Measurements from ENCODE around the gene PTPRE.
A peak's percentile ranks its signal among the peaks of the same experiment; 100 is the strongest.

Gene PTPRE

DNA sequence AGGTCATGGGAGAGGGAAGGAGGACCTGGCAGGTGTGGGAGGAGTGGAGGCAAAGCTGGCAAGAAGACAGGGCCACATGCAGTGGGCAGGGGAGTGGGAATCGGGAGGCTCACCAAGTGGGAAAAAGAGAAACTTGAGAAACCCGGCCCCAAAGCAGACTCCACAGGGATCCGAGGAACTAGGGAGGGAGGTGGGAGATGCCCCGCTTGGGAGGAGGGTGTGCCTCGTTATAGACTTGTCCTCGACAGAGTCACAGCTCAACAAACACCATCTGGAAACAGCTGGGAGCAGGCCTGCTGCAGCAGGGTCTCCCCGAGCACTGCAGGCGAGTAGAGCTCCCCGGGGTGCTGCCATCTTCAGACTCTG, 164.5 kb downstream of the PTPRE start:
- DNase-seq (ENCODE audit: low read depth in 2 of 2) = no peak

DNA sequence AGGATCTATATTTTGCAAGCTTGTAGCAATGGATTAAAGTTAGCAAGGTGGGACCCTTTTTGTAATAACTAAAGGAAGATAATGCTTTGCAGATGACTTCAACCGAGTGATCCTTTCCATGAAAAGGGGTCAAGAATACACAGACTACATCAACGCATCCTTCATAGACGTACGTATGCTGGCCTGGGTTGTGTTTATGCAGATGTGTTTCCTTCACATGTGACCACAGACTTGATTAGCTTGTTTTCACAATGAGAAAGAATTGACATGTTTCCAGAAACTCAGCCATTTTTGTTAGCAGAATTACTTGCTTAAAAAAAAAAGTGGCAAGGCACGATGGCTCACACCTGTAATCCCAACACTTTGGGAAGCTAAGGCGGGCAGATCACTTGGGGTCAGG, 165.1 kb downstream of the PTPRE start:
- DNase-seq (ENCODE audit: low read depth in 2 of 2) = no peak

DNA sequence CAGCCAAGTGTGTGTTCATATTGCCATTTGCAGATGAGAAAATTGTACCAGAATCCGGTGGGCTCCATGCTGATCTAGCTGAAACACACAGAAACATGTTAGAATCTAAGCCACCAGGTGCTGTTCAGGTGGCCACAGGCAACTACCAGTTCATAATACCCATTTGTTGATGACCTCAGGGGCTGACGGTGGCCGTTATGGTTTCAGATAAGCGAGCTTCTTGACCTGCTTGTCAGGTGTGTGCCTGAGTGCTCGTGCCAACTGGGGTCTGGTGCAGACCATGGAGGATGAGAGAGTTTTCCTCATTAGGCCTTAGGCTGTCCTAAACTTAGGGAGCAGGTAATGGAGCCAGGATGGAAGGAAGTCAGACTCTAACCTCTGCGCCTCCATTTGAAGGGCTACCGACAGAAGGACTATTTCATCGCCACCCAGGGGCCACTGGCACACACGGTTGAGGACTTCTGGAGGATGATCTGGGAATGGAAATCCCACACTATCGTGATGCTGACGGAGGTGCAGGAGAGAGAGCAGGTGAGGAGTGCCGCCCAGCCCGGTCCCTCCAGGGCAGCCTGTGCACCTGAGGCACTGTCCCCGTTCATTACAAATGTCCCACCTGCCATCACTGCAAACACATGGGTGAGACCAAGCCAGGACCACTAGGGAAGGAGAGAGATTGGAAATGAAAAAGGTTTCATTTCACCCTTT, 166.2 kb downstream of the PTPRE start:
- no peak for DNase-seq (ENCODE audit: low read depth in 2 of 2)

DNA sequence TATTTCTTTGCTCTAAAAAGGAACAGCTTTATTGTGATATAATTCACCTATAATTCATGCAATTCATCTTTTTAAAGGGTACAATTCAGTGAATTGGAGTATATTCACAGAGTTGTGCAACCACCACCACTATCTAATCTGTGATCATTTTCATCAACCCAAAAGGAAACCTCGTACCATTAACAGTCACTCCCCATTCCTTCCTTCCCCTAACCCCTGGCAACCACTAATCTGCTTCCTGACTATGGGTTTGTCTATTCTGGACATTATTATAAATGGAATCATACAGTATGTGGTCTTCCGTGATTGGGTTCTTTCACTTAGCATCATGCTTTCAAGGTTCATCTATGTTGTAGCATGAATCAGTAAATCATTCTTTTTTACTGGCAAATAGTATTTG, 167.0 kb downstream of the PTPRE start:
- no peak for DNase-seq (ENCODE audit: low read depth in 2 of 2)

DNA sequence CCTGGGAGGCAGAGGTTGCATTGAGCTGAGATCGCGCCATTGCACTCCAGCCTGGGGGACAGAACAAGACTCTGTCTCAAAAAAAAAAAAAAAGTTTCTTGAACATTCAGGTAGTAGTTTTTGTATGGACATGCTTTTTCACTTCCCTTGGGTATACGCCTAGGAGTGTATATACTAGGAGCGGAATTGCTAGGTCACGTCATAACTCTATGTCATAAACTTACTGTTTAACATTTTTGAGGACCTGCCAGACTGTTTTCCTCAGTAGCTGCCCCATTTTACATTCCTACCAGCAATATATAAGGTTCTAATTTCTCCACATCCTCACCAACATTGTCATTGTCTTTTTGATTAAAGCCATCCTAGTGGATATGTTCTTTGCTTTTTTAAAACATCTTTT, 167.7 kb downstream of the PTPRE start:
- no peak for DNase-seq (ENCODE audit: low read depth in 2 of 2)

DNA sequence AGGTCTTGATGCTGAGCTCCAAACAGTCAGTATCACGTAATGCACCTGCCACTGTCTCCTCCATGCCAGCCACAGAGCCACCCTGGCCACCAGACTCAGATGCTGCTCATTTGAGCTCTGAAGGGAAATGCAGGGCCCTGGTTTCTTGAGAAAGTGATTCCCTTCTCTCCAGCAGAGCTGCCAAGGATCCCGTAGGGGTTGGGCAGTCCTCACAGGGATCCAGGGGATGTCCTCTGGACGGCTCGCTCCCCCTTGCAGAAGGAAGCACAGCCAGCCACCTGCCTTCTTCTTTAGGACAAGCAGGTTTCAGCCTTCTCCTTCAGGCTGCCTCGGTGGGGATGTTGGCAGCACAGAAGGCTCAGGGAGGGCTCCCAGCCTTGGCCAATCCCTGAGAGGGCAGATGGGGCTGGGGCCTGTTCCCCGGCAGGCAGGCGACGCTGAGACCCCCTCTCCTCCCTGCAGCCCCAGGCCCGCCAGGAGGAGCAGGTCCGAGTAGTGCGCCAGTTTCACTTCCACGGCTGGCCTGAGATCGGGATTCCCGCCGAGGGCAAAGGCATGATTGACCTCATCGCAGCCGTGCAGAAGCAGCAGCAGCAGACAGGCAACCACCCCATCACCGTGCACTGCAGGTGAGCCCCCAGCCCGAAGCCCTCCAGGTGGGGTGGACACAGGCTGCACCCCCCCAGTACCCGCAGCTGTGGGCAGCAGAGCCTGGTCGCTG, 170.4 kb downstream of the PTPRE start:
- DNase-seq (ENCODE audit: low read depth in 2 of 2) = no peak

DNA sequence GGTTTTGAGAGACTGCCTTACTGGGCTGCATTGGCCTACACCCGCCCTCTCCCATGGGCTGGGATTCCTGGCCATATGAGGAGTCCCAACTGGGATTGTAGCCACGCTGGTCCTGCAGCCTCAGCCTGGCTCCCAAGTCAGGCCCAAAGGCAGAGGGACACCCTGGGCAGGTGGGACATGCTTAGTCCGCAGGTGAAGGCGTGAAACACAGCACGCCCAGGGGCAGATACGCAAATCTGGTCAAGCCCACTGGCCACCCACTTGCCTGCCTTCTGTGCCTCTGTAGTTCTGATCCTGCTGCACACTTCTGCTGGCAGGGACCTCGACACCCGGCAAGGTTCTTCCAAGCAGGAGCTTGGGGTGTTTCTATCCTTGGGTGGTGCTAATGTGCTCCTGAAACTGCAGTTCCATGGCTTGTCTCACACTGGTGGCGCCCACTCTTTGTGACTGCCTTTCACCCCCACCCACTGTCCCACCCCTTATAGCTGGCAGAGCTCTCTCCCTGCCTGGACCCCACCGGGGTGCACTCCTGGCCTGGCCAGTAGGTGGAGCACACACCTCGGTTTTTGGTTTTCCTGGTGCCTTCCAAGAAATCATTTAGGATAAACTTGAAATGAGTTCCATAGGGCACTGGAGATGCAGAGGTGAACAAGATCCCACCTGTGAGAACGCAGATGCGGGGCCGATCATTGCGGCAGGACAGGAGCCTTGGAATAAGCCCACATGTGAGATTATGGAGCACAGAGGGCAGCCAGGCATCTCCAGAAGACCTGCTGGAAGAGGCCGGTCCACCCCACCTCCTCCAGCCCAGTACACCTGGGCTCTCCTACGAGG, 171.4 kb downstream of the PTPRE start:
- peak; percentile 28 to 31 for DNase-seq (ENCODE audit: low read depth in 2 of 2)

DNA sequence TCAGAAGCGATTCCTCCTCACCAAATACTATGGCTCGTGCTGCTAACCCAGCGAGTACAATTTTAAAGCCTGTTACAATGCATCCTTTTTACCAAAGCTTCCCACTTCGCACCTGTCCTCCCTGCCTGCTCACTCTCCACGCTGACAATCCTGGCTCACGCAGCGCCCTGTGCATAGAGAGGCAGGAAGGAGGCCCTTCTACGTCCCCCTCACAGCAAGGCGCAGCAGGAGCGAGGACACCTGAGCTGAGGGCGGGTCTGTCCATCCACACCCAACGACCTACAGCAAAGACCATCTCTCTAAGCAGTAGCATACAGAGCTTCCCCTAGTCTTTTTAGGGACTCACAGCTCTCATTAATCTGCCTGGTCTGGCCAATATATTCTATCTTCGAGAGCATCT, 173.3 kb downstream of the PTPRE start:
- DNase-seq (ENCODE audit: low read depth in 2 of 2) = no peak

DNA sequence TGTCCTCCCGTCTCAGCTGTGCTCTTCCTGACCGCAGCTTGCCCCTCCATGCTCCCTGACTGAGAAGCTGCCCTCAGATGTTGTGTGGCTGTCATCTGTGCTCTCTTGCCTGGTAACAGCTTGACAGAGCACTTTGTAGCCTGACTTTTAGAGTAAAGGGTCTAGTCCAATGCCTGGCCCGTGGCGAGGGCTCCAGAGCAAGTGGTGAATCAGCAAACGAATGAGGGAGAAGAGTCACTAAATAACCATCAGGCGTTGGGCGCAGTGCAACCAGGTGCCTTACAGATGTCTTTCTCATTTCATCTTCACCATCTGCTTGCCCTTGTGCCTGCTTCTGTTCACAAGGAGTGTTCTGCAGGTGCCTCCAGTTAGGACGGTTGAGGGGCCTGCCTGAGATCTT, 173.7 kb downstream of the PTPRE start:
- no peak for DNase-seq (ENCODE audit: low read depth in 2 of 2)

DNA sequence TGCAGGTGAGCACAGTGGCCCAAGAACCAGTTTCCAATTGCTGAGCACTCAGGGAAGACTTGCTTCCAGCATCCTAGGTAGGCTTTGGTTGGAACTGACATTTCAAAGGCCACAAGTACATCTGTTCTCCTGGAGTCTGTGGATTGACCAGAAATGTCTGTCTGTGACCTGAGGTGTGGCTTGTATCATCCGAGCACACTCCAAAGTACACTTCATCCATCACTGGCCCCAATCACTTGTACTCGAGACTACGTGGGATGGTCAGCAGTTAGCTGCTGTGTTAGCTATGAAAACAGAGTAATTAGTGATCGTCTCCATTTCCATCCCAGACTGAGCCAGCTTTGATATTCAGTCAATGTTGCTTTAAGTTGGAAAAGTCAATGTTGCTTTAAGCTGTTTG, 174.3 kb downstream of the PTPRE start:
- no peak for DNase-seq (ENCODE audit: low read depth in 2 of 2)

DNA sequence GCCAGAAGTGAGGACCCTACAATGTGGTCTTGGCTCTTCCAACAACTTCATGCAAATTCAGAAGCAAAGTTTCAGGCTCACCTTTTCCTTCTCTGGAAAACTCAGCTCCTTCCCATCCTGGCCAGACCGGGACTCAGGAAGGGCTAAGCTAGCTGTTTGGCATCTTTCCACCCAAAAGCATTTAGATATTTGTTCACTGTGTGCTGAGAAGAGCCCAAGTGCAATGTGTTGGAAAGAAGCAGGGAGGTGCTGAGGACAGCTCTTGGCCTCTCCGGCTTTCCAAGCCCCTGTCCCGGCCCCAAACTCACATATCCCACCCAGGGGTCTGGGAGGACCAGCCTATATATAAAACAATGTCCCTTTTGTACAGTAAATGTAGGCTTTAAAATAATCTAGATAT, 174.8 kb downstream of the PTPRE start:
- DNase-seq (ENCODE audit: low read depth in 2 of 2) = no peak

DNA sequence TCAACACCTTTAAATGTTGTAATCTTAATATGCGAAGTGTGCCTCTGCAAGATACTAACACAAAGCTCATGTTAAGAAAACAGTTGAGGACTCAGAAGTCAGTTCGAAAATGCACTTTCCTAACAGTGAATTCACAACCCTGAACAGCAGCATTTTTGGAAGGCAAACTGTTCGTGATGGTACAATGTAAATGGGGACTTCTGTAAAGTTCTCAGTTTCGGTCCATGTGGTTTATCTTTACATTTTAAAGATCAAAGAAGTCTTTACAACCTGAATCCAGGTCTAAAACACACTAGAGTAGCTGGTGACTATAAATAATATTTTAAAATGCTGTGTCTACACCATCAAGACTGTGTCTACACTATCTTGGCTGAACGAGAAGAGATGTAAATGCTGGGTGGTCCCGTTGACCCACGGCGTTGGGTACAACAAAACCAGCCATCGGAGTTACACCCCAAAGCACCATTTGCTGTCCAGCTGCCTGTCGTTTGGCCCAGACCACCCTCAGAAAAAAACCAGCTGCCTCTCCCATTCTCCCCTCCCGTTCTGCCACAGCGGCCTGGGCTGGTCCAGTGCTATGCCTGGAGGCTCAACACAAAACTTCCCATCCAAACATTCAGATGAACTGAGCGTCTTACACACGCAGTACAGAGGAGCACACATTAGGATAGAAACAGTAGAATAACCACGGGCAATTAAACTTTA, 176.4 kb downstream of the PTPRE start:
- no peak for DNase-seq (ENCODE audit: low read depth in 2 of 2)

DNA sequence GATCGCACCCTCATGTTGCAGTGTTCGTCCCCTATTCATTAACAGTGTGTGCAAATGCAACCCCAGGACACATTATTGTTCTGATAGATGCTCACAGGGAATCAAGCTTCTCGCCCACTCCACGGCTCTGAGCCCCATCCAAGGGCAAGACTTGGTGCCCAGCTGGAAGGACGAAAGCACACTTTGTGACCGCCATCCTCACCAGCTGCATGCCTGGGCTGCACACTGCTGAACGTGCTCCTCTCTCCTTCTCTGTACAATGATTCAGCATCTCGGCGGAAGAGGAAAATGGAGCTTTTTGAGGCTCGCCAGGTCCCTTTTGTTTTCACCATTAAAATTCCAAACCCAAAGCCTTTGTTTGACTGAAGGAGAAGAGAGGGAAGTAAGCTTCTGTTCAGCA, 177.5 kb downstream of the PTPRE start:
- no peak for DNase-seq (ENCODE audit: low read depth in 2 of 2)

DNA sequence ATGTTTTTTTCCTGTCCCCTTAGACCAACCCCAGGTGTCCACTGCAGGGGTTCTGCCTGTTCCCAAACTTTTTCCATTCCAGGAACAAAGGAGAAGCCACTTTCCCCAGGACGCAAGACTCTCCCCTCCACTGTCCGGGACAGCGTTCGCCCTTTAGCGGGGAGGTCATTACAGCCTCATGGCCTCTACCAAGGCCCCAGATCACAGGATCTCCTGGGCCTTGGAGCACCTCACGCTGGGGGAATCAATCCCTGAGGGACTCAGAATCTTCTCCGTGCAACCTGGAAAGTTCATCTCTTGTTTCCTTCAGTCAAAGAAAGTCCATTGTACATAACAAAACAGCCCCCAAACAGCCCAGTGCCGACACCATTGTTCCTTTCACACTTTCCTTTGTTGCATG, 178.1 kb downstream of the PTPRE start:
- DNase-seq (ENCODE audit: low read depth in 2 of 2) = no peak

DNA sequence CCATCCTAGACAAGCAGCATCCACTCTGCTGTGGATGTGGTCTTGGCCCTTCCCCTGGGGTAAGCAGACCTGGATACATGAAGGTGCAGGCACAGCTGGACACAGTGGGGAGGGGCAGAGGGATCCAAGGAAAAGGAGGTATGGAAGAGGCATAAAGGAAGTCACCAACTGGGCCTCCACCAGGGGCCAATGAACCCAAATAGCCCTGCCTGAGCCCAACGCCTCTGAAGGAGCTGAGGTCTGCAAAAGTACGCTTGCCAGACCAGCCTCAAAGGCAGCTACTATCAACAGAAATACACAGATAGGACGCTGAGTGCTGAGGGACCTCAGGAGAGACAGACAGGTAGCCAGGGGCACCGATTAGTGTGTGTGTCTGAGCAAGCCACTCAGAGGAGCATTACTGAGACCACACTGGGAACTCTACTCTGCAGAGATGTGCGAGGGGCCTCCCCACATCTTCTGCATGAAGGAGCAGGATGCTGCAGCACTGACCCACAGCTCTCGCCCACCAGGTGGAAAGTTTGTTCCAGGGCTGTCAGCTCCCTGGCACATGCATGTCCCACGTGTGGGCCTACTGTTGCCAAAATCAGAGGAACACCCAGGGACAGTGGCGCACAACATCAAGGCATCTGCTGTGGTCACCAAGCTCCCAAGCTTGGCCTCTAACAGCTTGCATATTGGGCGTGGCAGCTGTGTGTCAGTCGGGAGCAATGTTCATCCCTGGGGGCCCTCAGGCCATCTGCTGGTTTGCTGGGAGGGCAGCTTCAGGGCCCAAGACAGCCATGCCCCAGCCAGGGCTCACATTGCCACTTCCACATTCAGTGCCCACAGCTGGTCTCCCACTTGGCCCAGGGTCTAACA, 179.3 kb downstream of the PTPRE start:
- no peak for DNase-seq (ENCODE audit: low read depth in 2 of 2)

DNA sequence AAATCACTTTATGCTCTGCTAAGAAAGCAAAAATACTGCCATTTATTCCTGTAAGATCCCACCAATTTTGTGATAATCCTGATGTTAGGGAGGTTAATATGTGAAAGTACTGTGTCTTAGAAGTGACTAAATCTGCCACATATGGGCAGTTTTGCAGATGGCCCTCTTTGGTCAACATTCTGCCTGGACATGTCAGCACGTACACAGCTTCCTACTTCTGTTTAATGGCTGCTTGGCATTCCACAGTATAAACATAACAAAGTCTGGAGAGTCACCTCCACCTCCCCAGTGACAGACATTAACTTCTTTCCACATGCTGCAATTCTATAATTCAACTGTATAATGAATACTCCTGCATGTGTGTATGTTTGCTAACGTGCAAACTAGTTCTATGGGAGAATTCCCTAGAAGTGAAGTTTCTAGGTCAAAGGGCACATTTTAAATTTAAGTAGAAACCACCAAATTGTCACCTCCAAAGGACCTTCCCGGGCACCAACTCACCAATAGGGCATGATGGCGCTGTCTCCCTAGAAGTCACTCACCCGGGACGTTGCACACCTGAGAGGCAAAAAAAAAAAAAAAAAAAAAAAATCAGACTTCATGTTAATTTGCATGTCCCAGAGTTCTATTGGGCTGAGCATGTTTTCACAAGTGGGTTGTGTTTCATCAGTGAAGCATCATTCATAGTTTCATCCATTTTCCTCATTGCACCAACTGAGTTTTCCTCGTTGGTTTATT, 180.4 kb downstream of the PTPRE start:
- no peak for DNase-seq (ENCODE audit: low read depth in 2 of 2)

DNA sequence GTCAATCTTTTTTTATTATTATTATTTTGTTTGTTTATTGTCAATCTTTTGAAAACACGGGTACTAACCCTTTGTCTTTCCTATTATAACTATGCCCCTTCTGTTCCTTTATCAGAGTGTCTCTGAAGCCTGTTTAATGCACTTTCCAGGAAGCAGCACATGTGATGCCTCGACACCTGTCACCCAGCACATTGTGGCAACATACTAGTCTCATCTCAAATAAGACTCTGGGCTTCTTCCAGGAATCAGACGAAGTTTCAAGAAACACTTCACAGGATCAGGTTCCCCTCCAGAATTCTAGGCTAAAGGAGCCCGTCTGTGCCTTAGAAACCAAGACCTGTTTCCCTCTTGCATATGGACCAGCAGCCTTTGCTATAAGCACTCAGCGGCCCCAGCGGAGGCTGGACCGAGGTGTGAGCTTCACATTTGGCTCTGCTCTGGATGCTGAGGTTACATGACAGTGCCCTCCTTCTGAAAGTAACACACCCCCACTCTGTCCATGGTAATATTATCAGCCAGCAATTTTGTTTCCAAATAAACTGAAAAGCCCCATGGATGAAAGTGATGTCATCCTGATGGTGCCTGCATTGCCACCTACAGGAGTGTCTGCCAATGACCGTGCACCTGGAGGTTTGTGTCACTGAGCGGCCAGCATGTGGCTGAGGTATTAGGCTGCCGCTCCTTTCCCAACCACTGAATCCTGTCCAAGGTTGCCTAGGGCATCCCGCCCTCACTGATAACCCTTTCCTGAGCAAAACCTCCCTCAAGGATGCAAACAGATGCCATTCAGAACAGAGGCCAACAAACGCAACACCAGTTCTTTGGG, 181.2 kb downstream of the PTPRE start:
- no peak for DNase-seq (ENCODE audit: low read depth in 2 of 2)

DNA sequence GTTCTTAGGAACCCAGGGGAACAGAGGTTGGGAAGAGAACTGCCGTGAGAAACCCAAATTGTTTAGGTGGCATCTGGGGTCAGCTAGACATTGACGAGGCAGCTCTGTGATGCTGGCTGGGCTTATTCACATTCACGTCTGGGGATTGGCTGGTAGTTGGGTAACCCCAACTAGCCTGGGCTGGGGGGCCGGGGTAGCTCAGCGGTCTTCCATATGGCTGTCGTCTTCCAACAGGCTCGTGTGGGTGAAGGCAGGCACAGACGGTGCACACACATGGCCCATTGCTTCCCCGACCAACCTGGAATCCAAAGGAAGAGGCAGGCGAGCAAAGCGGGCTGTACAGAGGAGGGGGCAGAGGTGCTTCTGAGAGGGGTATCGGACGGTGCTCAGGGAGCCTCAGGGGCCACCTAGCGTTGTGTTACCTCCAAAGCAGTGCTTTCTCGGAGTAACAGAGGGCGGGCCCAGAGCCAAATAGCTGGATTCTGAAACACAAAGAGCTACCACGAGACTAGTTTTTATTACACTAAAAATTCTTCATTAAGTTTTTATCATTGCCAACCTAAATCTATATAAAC, 184.8 kb downstream of the PTPRE start:
- DNase-seq (ENCODE audit: low read depth in 2 of 2) = no peak

DNA sequence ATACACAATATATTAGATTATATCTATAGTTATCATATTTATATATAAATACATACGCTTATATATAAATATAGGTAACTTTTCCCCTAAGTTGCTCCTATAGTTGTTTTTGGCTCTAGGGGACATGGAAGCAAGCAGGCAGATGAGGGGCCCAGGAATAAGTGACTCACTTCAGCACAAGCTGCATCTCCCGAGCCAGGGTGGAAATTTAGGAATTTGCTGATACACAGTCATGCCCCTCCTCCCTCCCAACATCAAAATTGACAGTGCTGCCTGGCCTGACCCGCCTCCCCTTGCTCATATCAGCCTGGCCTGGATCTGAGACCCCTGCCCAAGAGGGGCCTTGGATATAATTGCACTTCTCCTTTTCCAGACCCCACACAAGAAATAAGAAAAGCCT, 185.6 kb downstream of the PTPRE start:
- no peak for DNase-seq (ENCODE audit: low read depth in 2 of 2)

Measured in stimulated activated CD4-positive, alpha-beta T cell treated with anti-CD3 and anti-CD28 coated beads, Interleukin-1b, Interleukin-23, amount 100 ng/mL, for 4 hours (primary cell).